GM10248 (cell line): ENCODE results near the gene CPNE8.
"Not testable (repeated sequence)": the region's sequence is repeated elsewhere in the genome, so short reads cannot be mapped to it uniquely, and the experiment has no call there.

ENCODE experiments used
- CTCF ChIA-PET: fragments of 300-600 bp; sonication (Branson Sonifier 250); formaldehyde crosslinking; extraction: SDS; loops from one replicate; lab custom pipeline; 2021; ENCODE audit warnings: antibody characterized with exemption; lab: Yijun Ruan, JAX
- POLR2A ChIA-PET: fragments of 350-650 bp; sonication (Branson Sonifier 250); formaldehyde crosslinking; extraction: SDS; loops from one replicate; lab custom pipeline; 2020; ENCODE audit warnings: antibody characterized with exemption; lab: Yijun Ruan, JAX
- DNase-seq: peaks from one replicate; pipeline ENCODE4 v3.0.0; 2012; ENCODE audit errors: extremely low spot score
- TF ChIP-seq, protein P1 (sequence below): IDR thresholded peaks from 2 replicates; pipeline ENCODE4 v1.5.1; 2012; ENCODE audit warnings: mild to moderate bottlenecking, low read depth; ENCODE audit errors: extremely low read depth, missing control alignments, control extremely low read depth

CPNE8 gene

DNA sequence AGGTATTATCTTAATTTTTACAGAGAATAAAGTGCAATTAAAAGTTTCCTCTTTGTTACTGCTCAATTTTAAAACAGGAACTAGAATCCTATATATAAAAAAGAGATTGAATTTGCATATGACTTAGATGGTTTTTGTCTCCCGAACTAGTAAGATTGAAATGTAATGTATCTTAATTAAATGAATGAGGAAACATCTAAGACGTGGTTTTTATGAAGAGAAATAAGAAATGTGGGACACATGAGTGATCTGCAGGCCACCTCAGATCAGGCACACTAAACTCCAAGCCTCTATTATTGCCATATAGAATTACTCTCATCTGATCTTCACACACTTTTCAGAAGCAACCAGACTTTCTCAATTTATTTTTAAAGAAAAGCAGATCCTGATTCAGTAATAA is 158.6 kb downstream of the CPNE8 start:
- no peak for DNase-seq
- CTCF ChIA-PET: no interaction called here
- POLR2A ChIA-PET: no interaction called here
- TF ChIP-seq, protein P1, sequence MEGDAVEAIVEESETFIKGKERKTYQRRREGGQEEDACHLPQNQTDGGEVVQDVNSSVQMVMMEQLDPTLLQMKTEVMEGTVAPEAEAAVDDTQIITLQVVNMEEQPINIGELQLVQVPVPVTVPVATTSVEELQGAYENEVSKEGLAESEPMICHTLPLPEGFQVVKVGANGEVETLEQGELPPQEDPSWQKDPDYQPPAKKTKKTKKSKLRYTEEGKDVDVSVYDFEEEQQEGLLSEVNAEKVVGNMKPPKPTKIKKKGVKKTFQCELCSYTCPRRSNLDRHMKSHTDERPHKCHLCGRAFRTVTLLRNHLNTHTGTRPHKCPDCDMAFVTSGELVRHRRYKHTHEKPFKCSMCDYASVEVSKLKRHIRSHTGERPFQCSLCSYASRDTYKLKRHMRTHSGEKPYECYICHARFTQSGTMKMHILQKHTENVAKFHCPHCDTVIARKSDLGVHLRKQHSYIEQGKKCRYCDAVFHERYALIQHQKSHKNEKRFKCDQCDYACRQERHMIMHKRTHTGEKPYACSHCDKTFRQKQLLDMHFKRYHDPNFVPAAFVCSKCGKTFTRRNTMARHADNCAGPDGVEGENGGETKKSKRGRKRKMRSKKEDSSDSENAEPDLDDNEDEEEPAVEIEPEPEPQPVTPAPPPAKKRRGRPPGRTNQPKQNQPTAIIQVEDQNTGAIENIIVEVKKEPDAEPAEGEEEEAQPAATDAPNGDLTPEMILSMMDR: no peak

DNA sequence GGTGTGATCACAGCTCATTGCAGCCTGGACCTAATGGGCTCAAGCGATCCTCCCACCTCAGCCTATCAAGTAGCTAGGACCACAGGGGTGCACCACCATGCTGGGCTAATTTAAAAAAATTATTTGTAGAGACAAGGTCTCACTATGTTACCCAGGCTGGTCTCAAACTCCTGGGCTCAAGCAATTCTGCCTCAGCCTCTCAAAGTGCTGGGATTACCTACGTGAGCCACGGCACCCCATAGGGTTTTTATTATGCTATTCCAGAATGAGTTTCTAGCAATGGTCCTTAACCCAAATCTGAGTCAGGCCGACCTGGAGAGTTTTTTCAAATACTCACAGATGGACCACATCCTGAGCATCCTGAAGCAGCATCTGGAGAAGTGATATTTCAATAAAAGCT is 159.8 kb downstream of the CPNE8 start:
- CTCF ChIA-PET: no interaction called here
- DNase-seq: no peak
- TF ChIP-seq, protein P1: no peak
- POLR2A ChIA-PET: no interaction called here

DNA sequence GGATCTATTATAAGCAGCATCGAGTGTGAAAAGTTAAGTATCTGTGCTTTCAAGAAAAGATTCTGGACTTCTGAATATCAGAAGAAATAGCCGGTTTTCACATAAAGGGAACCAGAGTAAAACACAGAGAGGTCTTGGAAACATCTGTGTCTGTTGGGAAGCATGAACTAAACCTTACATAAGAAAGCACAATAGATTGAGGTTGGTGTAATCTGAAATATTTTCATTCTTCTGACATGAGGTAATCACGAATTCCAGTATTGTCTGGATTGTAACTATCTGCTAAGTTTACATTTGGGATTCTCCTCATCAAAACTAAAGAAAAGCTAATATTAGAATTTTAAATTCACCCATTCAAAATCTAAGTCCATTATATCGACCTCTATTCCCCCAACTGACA is 161.3 kb downstream of the CPNE8 start:
- TF ChIP-seq, protein P1: no peak
- ChIA-PET POLR2A (no interaction called here), CTCF (interaction anchor here (1.1 to 1.4 kb wide), 2 partner anchors 10 to 20 kb away, joined by 3 to 5 read pairs; no protein-coding TSS in a partner anchor)
- DNase-seq: no peak

DNA sequence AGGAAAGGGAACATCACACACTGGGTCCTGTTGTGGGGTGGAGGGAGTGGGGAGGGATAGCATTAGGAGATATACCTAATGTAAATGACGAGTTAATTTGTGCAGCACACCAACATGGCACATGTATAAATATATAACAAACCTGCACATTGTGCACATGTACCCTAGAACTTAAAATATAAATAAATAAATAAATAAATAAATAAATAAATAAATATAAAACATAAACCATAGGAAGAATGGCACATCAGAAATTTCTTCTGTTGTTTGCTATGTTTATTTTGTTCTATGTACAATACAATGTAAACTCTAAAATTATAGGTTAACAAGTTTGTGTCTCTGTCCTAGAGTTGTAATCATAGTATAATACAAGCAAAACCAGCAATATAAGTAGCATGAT is 162.9 kb downstream of the CPNE8 start:
- POLR2A ChIA-PET, DNase-seq, CTCF ChIA-PET: not testable (repeated sequence)

DNA sequence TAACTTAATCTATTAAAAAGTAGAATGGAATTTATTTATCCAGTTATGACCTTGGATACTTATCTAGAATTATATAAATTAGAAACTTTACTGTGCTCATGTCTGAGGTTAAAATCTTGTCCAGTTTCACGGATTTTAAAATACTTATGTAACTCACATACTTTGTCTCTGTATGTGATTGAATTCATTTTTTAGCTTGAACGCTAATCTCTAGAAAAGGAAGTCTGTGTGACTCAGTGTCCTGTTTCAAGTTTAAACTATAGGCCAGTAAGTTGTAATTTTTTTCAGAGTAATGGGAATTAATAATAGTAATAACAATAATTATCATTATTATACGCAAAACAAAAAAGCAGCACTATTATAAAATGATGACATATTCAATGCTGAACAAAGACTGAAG is 168.6 kb downstream of the CPNE8 start:
- TF ChIP-seq, protein P1: no peak
- POLR2A ChIA-PET: no interaction called here
- no peak for DNase-seq
- CTCF ChIA-PET: no interaction called here

DNA sequence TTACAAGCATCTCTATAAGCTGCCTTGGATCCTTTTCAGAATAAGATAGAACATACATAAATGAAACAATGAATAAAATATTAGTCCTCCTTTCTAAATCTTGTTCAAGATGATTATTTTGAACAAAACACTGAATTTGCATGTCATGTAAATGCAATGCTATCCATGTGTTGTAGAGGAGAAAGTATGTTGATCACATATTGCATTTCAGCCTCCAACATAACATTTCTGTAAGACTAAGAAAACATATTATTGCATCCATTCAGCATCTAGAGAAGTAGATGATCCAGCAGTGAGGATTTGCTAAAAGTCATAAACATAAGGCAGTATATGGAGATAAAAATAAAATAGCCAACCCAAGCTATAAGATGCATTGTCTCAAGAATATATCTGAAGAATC is 172.6 kb downstream of the CPNE8 start:
- ChIA-PET POLR2A (no interaction called here), CTCF (interaction anchor here (1.4 kb wide), 1 partner anchor 29 kb away, joined by 3 read pairs; no protein-coding TSS in a partner anchor)
- TF ChIP-seq, protein P1: no peak
- DNase-seq: no peak

DNA sequence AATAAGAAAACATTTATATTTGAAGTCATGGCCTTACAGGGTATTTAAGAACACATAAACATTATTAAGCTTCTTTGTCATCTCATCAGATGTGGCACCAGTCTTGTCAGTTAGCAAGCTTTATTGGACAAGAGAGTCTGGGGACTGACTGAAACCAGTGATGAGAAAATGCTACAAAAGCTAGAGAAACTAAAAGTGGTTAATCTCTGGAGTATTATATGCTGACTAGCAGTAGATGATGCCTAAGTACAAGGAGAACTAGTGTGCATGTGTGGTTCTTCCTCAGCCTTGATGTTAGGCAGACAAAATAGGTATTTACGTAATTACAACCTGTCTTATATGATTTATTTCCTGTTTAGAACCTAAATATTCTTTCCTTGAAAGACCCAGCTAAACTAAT is 176.5 kb downstream of the CPNE8 start:
- ChIA-PET CTCF (interaction anchor here (1.0 to 1.9 kb wide), 5 partner anchors 8 to 43 kb away, joined by 3 to 5 read pairs (median 4); no protein-coding TSS in a partner anchor), POLR2A (no interaction called here)
- TF ChIP-seq, protein P1: no peak
- no peak for DNase-seq
